Upper lobe of left lung (tissue), 6 donors: ENCODE measurements around the gene NEBL. TPM values are rescaled to one million over a fixed set of nuclear protein-coding genes. Genes with fewer than 3 reads are reported as not detected.
A peak's percentile ranks its signal among the peaks of the same experiment; 100 is the strongest.

Experiments
- ATAC-seq, 2 donors: fragments of 200-7000 bp; cut with Tn5 transposase; one replicate each; pipeline ENCODE4 v1.9.1; 2022; ENCODE audit warnings: mild to moderate bottlenecking in 2 of 2, moderate library complexity in 2 of 2; ENCODE audit not compliant: low FRiP score in 2 of 2
- DNase-seq, 2 donors: peaks; one replicate each; pipeline ENCODE4 v3.0.0-alpha.2; 2019 to 2020
- H3K27ac ChIP-seq, 4 donors: fragments of 200-600 bp; sonication (generic); one replicate each; pipeline ENCODE4 v1.5.1; 2016 to 2019
- H3K27me3 ChIP-seq, 4 donors: fragments of 200-600 bp; sonication (generic); one replicate each; pipeline ENCODE4 v1.5.1; 2017 to 2019
- H3K36me3 ChIP-seq, 4 donors: fragments of 200-600 bp; sonication (generic); one replicate each; pipeline ENCODE4 v1.5.1; 2016 to 2019
- H3K4me1 ChIP-seq, 4 donors: fragments of 200-600 bp; sonication (generic); one replicate each; pipeline ENCODE4 v1.5.1; 2018 to 2019
- H3K4me3 ChIP-seq, 4 donors: fragments of 200-600 bp; sonication (generic); one replicate each; pipeline ENCODE4 v1.5.1; 2017 to 2019; ENCODE audit warnings: mild to moderate bottlenecking in 2 of 4, moderate library complexity in 1 of 4
- H3K9me3 ChIP-seq, 4 donors: fragments of 200-600 bp; sonication (generic); one replicate each; pipeline ENCODE4 v1.5.1; 2018 to 2019
- CTCF ChIP-seq, 6 experiments: fragments of 450-650 bp in 4 of 6; fragments of 200-600 bp in 2 of 6; sonication (generic) in 2 of 6; IDR thresholded peaks; one replicate each; pipeline ENCODE4 v1.5.1; 2016 to 2019; ENCODE audit warnings: antibody characterized with exemption in 6 of 6
- EP300 ChIP-seq, 4 donors: sonication (generic); formaldehyde crosslinking; IDR thresholded peaks; one replicate each; pipeline ENCODE4 v1.5.1; 2017; ENCODE audit warnings: antibody characterized with exemption in 4 of 4, control low read depth in 2 of 4
- POLR2A ChIP-seq, 4 donors: fragments of 450-650 bp; IDR thresholded peaks; one replicate each; pipeline ENCODE4 v1.5.1; 2016 to 2017; ENCODE audit warnings: antibody characterized with exemption in 4 of 4, mild to moderate bottlenecking in 2 of 4
- POLR2AphosphoS5 ChIP-seq, 2 donors: sonication (generic); formaldehyde crosslinking; IDR thresholded peaks; one replicate each; pipeline ENCODE4 v1.5.1; 2017; ENCODE audit warnings: antibody characterized with exemption in 2 of 2
- WGBS, 2 donors: methylation state at CpG; one replicate each; pipeline ENCODE4 v1.1.5; 2017 to 2018; 5-methylcytosine and 5-hydroxymethylcytosine counted together
- total RNA-seq, 6 donors: library from RNA; depleted of rRNA in 4 of 6; stranded (reverse); fragments of >200 nt in 4 of 6; gene quantifications; one replicate each; pipeline versions ENCODE4 v1.1.0 to v1.2.1, GENCODE V29; 2016 to 2021
- donor health status: DM: no; HTN: no; CAD: no; lungs with moderate emphysema.
- donor health status: DM: no; HTN: yes; CAD: no; lungs with severe emphysema.

The NEBL gene
- total RNA-seq, 6 donors from 2014 or later = 61.2 to 274 (median 134) TPM

GRCh38 chr10:20748551-20748950 is 148.6 kb downstream of the NEBL start:
- Histone ChIP-seq H3K4me3 (no peak overlapping the region), H3K36me3 (no peaks in the 10 kb centered on the region), H3K9me3 (peaks cover 5 to 19% (median 5%) of the 10 kb centered on the region in 4 donors), H3K4me1 (no peaks in the 10 kb centered on the region), H3K27me3 (no peaks in the 10 kb centered on the region), H3K27ac (no peak overlapping the region)
- peak in 1 of 2 donors; percentile 60 for ATAC-seq
- TF ChIP-seq POLR2A (IDR thresholded peaks at IDR 0.05) (no peak), CTCF (IDR thresholded peaks at IDR 0.05) (no peak), POLR2AphosphoS5 (IDR thresholded peaks at IDR 0.05) (no peak), EP300 (IDR thresholded peaks at IDR 0.05) (no peak)
- no peak for DNase-seq
- WGBS, 2 donors = 63 to 79% methylated on average over 2 of the region's 2 CpGs

GRCh38 chr10:20747782-20748181 is 149.3 kb downstream of the NEBL start:
- DNase-seq = no peak
- TF ChIP-seq POLR2A (IDR thresholded peaks at IDR 0.05) (no peak), POLR2AphosphoS5 (IDR thresholded peaks at IDR 0.05) (no peak), CTCF (IDR thresholded peaks at IDR 0.05) (no peak), EP300 (IDR thresholded peaks at IDR 0.05) (no peak)
- Histone ChIP-seq H3K27ac (no peak overlapping the region), H3K27me3 (no peaks in the 10 kb centered on the region), H3K36me3 (no peaks in the 10 kb centered on the region), H3K4me3 (no peak overlapping the region), H3K9me3 (peaks cover 5 to 19% (median 5%) of the 10 kb centered on the region in 4 donors), H3K4me1 (no peaks in the 10 kb centered on the region)
- ATAC-seq = peak in 1 of 2 donors; percentile 68

- no peak for DNase-seq
- no peak overlapping the region for H3K27ac ChIP-seq
- TF ChIP-seq CTCF (IDR thresholded peaks at IDR 0.05) = no peak
- TF ChIP-seq POLR2AphosphoS5 (IDR thresholded peaks at IDR 0.05) = no peak
- no peak for TF ChIP-seq EP300 (IDR thresholded peaks at IDR 0.05)
- no peak for TF ChIP-seq POLR2A (IDR thresholded peaks at IDR 0.05)
- H3K36me3 ChIP-seq = no peaks in the 10 kb centered on the region
- no peak for ATAC-seq
- peaks cover 5 to 19% (median 5%) of the 10 kb centered on the region in 4 donors for H3K9me3 ChIP-seq
- no peak overlapping the region for H3K4me3 ChIP-seq
- 76 to 83% methylated on average over 7 of the region's 7 CpGs for WGBS, 2 donors
- H3K4me1 ChIP-seq = no peaks in the 10 kb centered on the region
- no peaks in the 10 kb centered on the region for H3K27me3 ChIP-seq
Observed at GRCh38 chr10:20746856-20747255, 150.3 kb downstream of the NEBL start.

- Histone ChIP-seq H3K36me3 (no peaks in the 10 kb centered on the region), H3K4me1 (no peaks in the 10 kb centered on the region), H3K9me3 (peaks cover under 1 to 15% (median 5%) of the 10 kb centered on the region in 4 donors), H3K27ac (no peak overlapping the region), H3K27me3 (no peaks in the 10 kb centered on the region), H3K4me3 (no peak overlapping the region)
- 84 to 87% methylated on average over 7 of the region's 7 CpGs for WGBS, 2 donors
- ATAC-seq (no peak), DNase-seq (no peak)
- TF ChIP-seq CTCF (IDR thresholded peaks at IDR 0.05) (no peak), POLR2AphosphoS5 (IDR thresholded peaks at IDR 0.05) (no peak), POLR2A (IDR thresholded peaks at IDR 0.05) (no peak), EP300 (IDR thresholded peaks at IDR 0.05) (no peak)
Observed at GRCh38 chr10:20745556-20746375, 151.3 kb downstream of the NEBL start.

- TF ChIP-seq POLR2AphosphoS5 (IDR thresholded peaks at IDR 0.05) (no peak), POLR2A (IDR thresholded peaks at IDR 0.05) (no peak), CTCF (IDR thresholded peaks at IDR 0.05) (no peak), EP300 (IDR thresholded peaks at IDR 0.05) (no peak)
- DNase-seq = no peak
Observed at GRCh38 chr10:20744821-20745220, 152.3 kb downstream of the NEBL start.

More at GRCh38 chr10:20744821-20745220, 152.3 kb downstream of the NEBL start:
- Histone ChIP-seq H3K27me3 (no peaks in the 10 kb centered on the region), H3K9me3 (peaks cover 0 to 9% (median 0%) of the 10 kb centered on the region in 4 donors), H3K27ac (no peak overlapping the region), H3K4me1 (no peaks in the 10 kb centered on the region), H3K36me3 (no peaks in the 10 kb centered on the region), H3K4me3 (no peak overlapping the region)
- WGBS, 2 donors = 75 to 86% methylated on average over 5 of the region's 5 CpGs
- ATAC-seq = no peak
